ENCODE data around the gene SDCBP2. TPM values are rescaled to one million over a fixed set of nuclear protein-coding genes. Genes with fewer than 3 reads are reported as not detected.

The SDCBP2 gene
- total and polyA plus RNA-seq, 4 donors = 1.9 to 6.1 (median 4.7) TPM

- no peak for TF ChIP-seq CTCF (IDR thresholded peaks at IDR 0.05; ENCODE audit: low read depth, low read length, missing input control)
Observed at GRCh38 chr20:1292620-1293019, 36.3 kb downstream of the SDCBP2 start (continued).

GRCh38 chr20:1291191-1291741 lies 37.7 kb downstream of the SDCBP2 start:
- H3K9me3 ChIP-seq (ENCODE audit: control insufficient read depth in 4 of 4, low read length in 3 of 4) = no peaks in the 10 kb centered on the region
- DNase-seq (ENCODE audit: low spot score) = no peak
- TF ChIP-seq HNF4G (IDR thresholded peaks at IDR 0.05) (no peak), MAX (IDR thresholded peaks at IDR 0.05) (no peak)
- H3K4me3 ChIP-seq (ENCODE audit: low read depth in 1 of 3, low read length in 3 of 3) = no peak overlapping the region
- H3K27ac ChIP-seq (ENCODE audit: low read depth in 1 of 2, low read length in 2 of 2) = no peak overlapping the region
- no peaks in the 10 kb centered on the region for H3K4me1 ChIP-seq (ENCODE audit: control insufficient read depth in 4 of 4, insufficient read depth in 4 of 4, low read length in 3 of 4)
- WGBS = 76% methylated on average over 5 of the region's 5 CpGs
- no peak overlapping the region for H3K9ac ChIP-seq (ENCODE audit: low read depth in 1 of 2, low read length in 2 of 2)
- H3K27me3 ChIP-seq (ENCODE audit: control insufficient read depth in 4 of 4, insufficient read depth in 4 of 4, low read length in 3 of 4) = no peaks in the 10 kb centered on the region
- H3K36me3 ChIP-seq (ENCODE audit: control insufficient read depth in 4 of 4, insufficient read depth in 3 of 4, low read depth in 1 of 4, low read length in 3 of 4) = no peaks in the 10 kb centered on the region

- Histone ChIP-seq H3K4me1 (ENCODE audit: control insufficient read depth in 4 of 4, insufficient read depth in 4 of 4, low read length in 3 of 4) (no peaks in the 10 kb centered on the region), H3K9ac (ENCODE audit: low read depth in 1 of 2, low read length in 2 of 2) (no peak overlapping the region), H3K27ac (ENCODE audit: low read depth in 1 of 2, low read length in 2 of 2) (no peak overlapping the region), H3K36me3 (ENCODE audit: control insufficient read depth in 4 of 4, insufficient read depth in 3 of 4, low read depth in 1 of 4, low read length in 3 of 4) (no peaks in the 10 kb centered on the region), H3K4me3 (ENCODE audit: low read depth in 1 of 3, low read length in 3 of 3) (no peak overlapping the region), H3K9me3 (ENCODE audit: control insufficient read depth in 4 of 4, low read length in 3 of 4) (no peaks in the 10 kb centered on the region), H3K27me3 (ENCODE audit: control insufficient read depth in 4 of 4, insufficient read depth in 4 of 4, low read length in 3 of 4) (no peaks in the 10 kb centered on the region)
- TF ChIP-seq FOXA2 (IDR thresholded peaks at IDR 0.05) (no peak), ZBTB33 (IDR thresholded peaks at IDR 0.05) (no peak), HNF4A (conservative IDR thresholded peaks at IDR 0.05) (no peak), GABPA (IDR thresholded peaks at IDR 0.05 in 1 of 2, conservative IDR thresholded peaks at IDR 0.05 in 1 of 2) (no peak), YY1 (IDR thresholded peaks at IDR 0.05) (no peak), TAF1 (conservative IDR thresholded peaks at IDR 0.05) (no peak), RXRA (IDR thresholded peaks at IDR 0.05) (no peak), ATF3 (IDR thresholded peaks at IDR 0.05) (no peak), SP1 (IDR thresholded peaks at IDR 0.05) (no peak), MAX (IDR thresholded peaks at IDR 0.05) (no peak), EGR1 (IDR thresholded peaks at IDR 0.05; ENCODE audit: low read depth in 2 of 2) (no peak), FOXA1 (IDR thresholded peaks at IDR 0.05) (no peak), RAD21 (IDR thresholded peaks at IDR 0.05) (no peak), JUND (IDR thresholded peaks at IDR 0.05) (no peak), REST (IDR thresholded peaks at IDR 0.05) (no peak), CTCF (IDR thresholded peaks at IDR 0.05; ENCODE audit: low read depth, low read length, missing input control) (no peak), NR2F2 (IDR thresholded peaks at IDR 0.05) (no peak), HNF4G (IDR thresholded peaks at IDR 0.05) (no peak)
- DNase-seq (ENCODE audit: low spot score) = no peak
- WGBS = 87% methylated on average over 11 of the region's 11 CpGs
Observed at GRCh38 chr20:1287787-1288569, 41.0 kb downstream of the SDCBP2 start.
